Measurements from ENCODE around the gene PHETA1. TPM values are rescaled to one million over a fixed set of nuclear protein-coding genes. Genes with fewer than 3 reads are reported as not detected.

PHETA1 gene
- total and polyA plus RNA-seq, 2 experiments from 2014 or later, result 5.3 to 12.9 TPM

DNA sequence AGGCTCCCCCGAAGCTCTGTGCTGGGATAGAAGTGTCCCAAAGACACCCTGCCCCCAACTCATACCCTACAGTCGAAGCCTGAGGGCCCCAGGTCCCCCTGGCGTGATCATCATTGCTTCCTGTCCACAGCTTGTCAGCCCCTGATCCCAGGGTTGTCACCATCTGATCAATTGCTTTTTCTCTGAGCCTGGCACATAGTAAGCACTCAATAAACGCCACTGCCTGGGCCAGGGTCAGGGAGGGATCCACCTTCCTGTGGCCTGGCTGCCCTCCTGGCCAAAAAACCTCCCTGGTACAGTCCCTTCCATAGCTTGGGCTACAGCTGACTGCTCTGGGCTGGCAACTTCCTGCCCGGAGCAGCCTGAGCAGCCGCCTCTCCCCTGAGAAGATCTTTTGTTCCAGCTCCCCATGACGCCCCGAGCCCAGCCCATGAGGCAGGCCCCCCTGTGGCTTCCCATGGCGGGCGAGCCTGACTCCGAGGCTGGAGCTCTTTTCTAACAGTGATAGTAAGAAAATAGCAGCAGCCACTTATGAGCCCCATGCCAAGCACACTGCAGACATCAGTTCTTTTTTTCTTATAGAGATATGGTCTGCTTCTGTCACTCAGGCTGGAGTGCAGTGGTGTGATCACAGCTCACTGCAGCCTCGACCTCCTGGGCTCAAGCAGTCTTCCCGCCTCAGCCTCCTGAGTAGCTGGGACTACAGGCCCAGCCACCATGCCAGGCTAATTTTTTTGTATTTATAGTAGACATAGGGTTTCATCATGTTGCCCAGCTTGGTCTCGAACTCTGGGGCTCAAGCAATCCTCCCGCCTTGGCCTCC is 43.3 kb upstream of the PHETA1 start:
- Mint-ChIP-seq H3K27me3 (ENCODE audit: insufficient read depth, low read depth, poor library complexity) (peaks cover 18% of the 10 kb centered on the region), H3K27ac (peak overlapping the region; percentile 94), H3K36me3 (ENCODE audit: low read depth) (peaks cover 14% of the 10 kb centered on the region), H3K4me3 (peak overlapping the region; percentile 56), H3K9me3 (no peaks in the 10 kb centered on the region), H3K4me1 (peaks cover 71% of the 10 kb centered on the region)
- no peak overlapping the region for H2AFZ ChIP-seq
- H3K4me3 ChIP-seq, result peak overlapping the region; percentile 26
- no peaks in the 10 kb centered on the region for H3K36me3 ChIP-seq (ENCODE audit: insufficient read depth)
- peak overlapping the region; percentile 90 for H3K27ac ChIP-seq (ENCODE audit: low read depth)
- no peaks in the 10 kb centered on the region for H3K27me3 ChIP-seq (ENCODE audit: insufficient read depth)
- peaks cover 47% of the 10 kb centered on the region for H4K20me1 ChIP-seq (replicated peaks; ENCODE audit: insufficient read depth)
- DNase-seq (ENCODE audit: low spot score) (peak; percentile 81), ATAC-seq (peak; percentile 78)
- no peak for TF ChIP-seq EZH2 (IDR thresholded peaks at IDR 0.05; ENCODE audit: low read depth, unreplicated experiment)
- TF ChIP-seq, protein P1, sequence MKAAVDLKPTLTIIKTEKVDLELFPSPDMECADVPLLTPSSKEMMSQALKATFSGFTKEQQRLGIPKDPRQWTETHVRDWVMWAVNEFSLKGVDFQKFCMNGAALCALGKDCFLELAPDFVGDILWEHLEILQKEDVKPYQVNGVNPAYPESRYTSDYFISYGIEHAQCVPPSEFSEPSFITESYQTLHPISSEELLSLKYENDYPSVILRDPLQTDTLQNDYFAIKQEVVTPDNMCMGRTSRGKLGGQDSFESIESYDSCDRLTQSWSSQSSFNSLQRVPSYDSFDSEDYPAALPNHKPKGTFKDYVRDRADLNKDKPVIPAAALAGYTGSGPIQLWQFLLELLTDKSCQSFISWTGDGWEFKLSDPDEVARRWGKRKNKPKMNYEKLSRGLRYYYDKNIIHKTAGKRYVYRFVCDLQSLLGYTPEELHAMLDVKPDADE (IDR thresholded peaks at IDR 0.05), result 0 out of 2 replicates have a peak, but pooled peaks have one; percentile 14
- H3F3A ChIP-seq (replicated peaks; ENCODE audit: low read depth), result 0 out of 2 replicates have a peak, but pooled peaks cover 11% of the 10 kb centered on the region
- peak overlapping the region; percentile 69 for H3K4me2 ChIP-seq
- H3K4me1 ChIP-seq (ENCODE audit: insufficient read depth), result peaks cover 71% of the 10 kb centered on the region
- peaks cover 100% of the 10 kb centered on the region for H3K79me2 ChIP-seq (replicated peaks; ENCODE audit: insufficient read depth)
- no peaks in the 10 kb centered on the region for H3K9me2 ChIP-seq (ENCODE audit: insufficient read depth)

DNA sequence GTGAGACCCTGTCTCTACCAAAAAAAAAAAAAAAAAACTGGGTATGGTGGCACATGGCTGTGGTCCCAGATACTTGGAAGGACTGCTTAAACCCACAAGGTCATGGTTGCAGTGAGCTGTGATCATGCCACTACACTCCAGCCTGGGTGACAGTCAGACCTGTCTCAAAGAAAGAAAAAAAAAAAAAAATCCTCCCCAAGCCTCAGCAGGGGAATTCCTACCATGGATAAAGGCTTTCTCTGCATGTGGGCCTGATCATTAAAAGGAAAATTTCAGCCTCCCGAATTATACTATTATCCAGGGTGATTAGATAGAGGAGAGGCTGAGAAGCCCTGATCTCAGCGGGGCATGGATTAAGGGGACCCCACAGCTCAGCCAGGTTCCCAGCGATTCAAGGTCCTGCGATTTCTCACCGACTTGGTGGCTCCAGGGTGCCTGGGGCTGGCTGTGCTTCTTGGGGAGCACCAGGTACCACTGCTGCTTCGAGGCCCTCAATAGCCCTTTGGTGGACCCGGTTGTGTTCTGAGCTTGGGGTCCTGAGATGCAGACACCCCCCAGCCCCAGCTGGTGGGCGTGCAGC is 42.4 kb upstream of the PHETA1 start:
- H3K4me1 ChIP-seq (ENCODE audit: insufficient read depth), result peaks cover 71% of the 10 kb centered on the region
- H3K36me3 ChIP-seq (ENCODE audit: insufficient read depth), result no peaks in the 10 kb centered on the region
- DNase-seq (ENCODE audit: low spot score) (no peak), ATAC-seq (no peak)
- H3K4me1 Mint-ChIP-seq, result peaks cover 71% of the 10 kb centered on the region
- H3F3A ChIP-seq (replicated peaks; ENCODE audit: low read depth), result 0 out of 2 replicates have a peak, but pooled peaks cover 11% of the 10 kb centered on the region
- peaks cover 10% of the 10 kb centered on the region for H3K36me3 Mint-ChIP-seq (ENCODE audit: low read depth)
- H3K9me3 Mint-ChIP-seq, result no peaks in the 10 kb centered on the region
- peak overlapping the region; percentile 69 for H3K4me2 ChIP-seq
- peaks cover 42% of the 10 kb centered on the region for H4K20me1 ChIP-seq (replicated peaks; ENCODE audit: insufficient read depth)
- peak overlapping the region; percentile 21; the same call in 1 of the 2 replicates for H3K4me3 ChIP-seq
- no peak overlapping the region for H2AFZ ChIP-seq
- 0 out of 2 replicates have a peak overlapping the region, but pooled peaks have one; percentile 56 for H3K27ac Mint-ChIP-seq
- H3K79me2 ChIP-seq (replicated peaks; ENCODE audit: insufficient read depth), result peaks cover 100% of the 10 kb centered on the region
- H3K9me2 ChIP-seq (ENCODE audit: insufficient read depth), result no peaks in the 10 kb centered on the region
- no peaks in the 10 kb centered on the region for H3K27me3 ChIP-seq (ENCODE audit: insufficient read depth)
- H3K27ac ChIP-seq (ENCODE audit: low read depth), result peak overlapping the region; percentile 90
- peaks cover 23% of the 10 kb centered on the region for H3K27me3 Mint-ChIP-seq (ENCODE audit: insufficient read depth, low read depth, poor library complexity)
- no peak overlapping the region; the same call in 2 of the 3 replicates for H3K4me3 Mint-ChIP-seq
- TF ChIP-seq, protein P2, sequence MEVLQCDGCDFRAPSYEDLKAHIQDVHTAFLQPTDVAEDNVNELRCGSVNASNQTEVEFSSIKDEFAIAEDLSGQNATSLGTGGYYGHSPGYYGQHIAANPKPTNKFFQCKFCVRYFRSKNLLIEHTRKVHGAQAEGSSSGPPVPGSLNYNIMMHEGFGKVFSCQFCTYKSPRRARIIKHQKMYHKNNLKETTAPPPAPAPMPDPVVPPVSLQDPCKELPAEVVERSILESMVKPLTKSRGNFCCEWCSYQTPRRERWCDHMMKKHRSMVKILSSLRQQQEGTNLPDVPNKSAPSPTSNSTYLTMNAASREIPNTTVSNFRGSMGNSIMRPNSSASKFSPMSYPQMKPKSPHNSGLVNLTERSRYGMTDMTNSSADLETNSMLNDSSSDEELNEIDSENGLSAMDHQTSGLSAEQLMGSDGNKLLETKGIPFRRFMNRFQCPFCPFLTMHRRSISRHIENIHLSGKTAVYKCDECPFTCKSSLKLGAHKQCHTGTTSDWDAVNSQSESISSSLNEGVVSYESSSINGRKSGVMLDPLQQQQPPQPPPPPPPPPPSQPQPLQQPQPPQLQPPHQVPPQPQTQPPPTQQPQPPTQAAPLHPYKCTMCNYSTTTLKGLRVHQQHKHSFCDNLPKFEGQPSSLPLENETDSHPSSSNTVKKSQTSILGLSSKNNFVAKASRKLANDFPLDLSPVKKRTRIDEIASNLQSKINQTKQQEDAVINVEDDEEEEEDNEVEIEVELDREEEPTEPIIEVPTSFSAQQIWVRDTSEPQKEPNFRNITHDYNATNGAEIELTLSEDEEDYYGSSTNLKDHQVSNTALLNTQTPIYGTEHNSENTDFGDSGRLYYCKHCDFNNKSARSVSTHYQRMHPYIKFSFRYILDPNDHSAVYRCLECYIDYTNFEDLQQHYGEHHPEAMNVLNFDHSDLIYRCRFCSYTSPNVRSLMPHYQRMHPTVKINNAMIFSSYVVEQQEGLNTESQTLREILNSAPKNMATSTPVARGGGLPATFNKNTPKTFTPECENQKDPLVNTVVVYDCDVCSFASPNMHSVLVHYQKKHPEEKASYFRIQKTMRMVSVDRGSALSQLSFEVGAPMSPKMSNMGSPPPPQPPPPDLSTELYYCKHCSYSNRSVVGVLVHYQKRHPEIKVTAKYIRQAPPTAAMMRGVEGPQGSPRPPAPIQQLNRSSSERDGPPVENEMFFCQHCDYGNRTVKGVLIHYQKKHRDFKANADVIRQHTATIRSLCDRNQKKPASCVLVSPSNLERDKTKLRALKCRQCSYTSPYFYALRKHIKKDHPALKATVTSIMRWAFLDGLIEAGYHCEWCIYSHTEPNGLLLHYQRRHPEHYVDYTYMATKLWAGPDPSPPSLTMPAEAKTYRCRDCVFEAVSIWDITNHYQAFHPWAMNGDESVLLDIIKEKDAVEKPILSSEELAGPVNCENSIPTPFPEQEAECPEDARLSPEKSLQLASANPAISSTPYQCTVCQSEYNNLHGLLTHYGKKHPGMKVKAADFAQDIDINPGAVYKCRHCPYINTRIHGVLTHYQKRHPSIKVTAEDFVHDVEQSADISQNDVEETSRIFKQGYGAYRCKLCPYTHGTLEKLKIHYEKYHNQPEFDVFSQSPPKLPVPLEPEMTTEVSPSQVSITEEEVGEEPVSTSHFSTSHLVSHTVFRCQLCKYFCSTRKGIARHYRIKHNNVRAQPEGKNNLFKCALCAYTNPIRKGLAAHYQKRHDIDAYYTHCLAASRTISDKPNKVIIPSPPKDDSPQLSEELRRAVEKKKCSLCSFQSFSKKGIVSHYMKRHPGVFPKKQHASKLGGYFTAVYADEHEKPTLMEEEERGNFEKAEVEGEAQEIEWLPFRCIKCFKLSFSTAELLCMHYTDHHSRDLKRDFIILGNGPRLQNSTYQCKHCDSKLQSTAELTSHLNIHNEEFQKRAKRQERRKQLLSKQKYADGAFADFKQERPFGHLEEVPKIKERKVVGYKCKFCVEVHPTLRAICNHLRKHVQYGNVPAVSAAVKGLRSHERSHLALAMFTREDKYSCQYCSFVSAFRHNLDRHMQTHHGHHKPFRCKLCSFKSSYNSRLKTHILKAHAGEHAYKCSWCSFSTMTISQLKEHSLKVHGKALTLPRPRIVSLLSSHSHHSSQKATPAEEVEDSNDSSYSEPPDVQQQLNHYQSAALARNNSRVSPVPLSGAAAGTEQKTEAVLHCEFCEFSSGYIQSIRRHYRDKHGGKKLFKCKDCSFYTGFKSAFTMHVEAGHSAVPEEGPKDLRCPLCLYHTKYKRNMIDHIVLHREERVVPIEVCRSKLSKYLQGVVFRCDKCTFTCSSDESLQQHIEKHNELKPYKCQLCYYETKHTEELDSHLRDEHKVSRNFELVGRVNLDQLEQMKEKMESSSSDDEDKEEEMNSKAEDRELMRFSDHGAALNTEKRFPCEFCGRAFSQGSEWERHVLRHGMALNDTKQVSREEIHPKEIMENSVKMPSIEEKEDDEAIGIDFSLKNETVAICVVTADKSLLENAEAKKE (CRISPR knock-in tag; IDR thresholded peaks at IDR 0.05), result no peak
- TF ChIP-seq STAT1 (IDR thresholded peaks at IDR 0.05; ENCODE audit: unreplicated experiment) (no peak), EZH2 (IDR thresholded peaks at IDR 0.05; ENCODE audit: low read depth, unreplicated experiment) (no peak), ZNF331 (CRISPR knock-in tag; IDR thresholded peaks at IDR 0.05; ENCODE audit: low read depth) (no peak), POLR2AphosphoS5 (IDR thresholded peaks at IDR 0.05; ENCODE audit: low read depth) (no peak), NANOG (IDR thresholded peaks at IDR 0.05; ENCODE audit: borderline replicate concordance) (no peak), JUNB (IDR thresholded peaks at IDR 0.05; ENCODE audit: unreplicated experiment) (no peak)
- TF ChIP-seq, protein P3, sequence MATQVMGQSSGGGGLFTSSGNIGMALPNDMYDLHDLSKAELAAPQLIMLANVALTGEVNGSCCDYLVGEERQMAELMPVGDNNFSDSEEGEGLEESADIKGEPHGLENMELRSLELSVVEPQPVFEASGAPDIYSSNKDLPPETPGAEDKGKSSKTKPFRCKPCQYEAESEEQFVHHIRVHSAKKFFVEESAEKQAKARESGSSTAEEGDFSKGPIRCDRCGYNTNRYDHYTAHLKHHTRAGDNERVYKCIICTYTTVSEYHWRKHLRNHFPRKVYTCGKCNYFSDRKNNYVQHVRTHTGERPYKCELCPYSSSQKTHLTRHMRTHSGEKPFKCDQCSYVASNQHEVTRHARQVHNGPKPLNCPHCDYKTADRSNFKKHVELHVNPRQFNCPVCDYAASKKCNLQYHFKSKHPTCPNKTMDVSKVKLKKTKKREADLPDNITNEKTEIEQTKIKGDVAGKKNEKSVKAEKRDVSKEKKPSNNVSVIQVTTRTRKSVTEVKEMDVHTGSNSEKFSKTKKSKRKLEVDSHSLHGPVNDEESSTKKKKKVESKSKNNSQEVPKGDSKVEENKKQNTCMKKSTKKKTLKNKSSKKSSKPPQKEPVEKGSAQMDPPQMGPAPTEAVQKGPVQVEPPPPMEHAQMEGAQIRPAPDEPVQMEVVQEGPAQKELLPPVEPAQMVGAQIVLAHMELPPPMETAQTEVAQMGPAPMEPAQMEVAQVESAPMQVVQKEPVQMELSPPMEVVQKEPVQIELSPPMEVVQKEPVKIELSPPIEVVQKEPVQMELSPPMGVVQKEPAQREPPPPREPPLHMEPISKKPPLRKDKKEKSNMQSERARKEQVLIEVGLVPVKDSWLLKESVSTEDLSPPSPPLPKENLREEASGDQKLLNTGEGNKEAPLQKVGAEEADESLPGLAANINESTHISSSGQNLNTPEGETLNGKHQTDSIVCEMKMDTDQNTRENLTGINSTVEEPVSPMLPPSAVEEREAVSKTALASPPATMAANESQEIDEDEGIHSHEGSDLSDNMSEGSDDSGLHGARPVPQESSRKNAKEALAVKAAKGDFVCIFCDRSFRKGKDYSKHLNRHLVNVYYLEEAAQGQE (IDR thresholded peaks at IDR 0.05; ENCODE audit: unreplicated experiment), result no peak

All from GM23338 (cell line).